ENCODE measurements around the gene BTN3A1.
"Not testable (repeated sequence)": the region's sequence is repeated elsewhere in the genome, so short reads cannot be mapped to it uniquely, and the experiment has no call there.

Gene BTN3A1

DNA sequence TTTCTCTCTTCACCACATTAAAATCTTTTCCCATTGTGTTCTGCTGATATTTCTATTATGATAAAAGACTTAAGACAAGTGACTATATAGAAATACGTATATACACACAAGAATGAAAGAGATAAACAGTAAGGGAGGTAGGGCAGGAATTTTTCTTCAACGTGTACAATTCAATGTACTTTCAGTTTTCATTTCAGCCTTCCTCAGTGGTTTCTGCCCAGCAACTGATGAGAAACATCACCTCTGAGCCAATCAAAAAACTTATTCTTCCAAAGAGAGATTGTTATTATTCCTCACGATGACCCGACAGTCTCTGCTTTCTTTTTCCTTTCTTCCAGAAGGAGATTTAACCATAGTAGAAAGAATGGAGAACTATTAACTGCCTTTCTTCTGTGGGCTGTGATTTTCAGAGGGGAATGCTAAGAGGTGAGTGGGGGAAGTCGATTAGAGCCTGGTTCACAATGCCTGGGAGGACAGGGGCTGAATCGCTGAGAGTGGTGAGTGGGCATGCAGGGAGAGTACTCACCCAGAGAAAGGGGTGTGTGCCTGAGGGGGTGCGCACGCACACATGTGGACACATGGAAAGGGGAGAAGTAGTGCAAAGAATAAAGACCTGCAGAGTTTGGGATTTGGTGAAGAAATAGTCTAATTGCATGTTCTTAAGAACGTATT is at the start of gene BTN3A1:
BTN3A1 (plus strand) TSS at position 289 of the 672 bp plus-strand sequence. CDS start 3,289 bp downstream, outside the sequence.
- peak; percentile 43 to 58 (median 49) for DNase-seq (ENCODE audit: low read depth in 2 of 3, low spot score in 1 of 3)

DNA sequence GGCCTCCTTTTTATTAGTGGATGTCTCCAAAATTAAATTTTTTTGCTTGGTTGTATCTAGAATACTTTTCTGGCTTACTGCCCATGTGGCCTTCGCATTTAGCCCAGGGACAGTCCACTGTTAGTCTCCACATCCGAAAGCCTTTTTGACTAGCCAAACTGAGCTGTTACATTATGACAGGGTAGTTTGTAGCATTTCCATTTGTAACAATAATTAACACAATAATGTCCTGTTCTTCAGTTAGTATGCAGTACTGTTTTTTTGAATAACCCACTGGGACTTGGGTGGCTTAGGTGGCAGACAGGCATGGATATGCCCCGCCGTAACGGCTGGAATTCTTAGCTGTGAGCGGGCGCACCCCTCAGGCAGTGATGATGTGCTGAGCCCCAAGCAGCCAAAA is 49.8 kb upstream of the BTN3A1 start:
- DNase-seq (ENCODE audit: low read depth in 2 of 3, low spot score in 1 of 3): no peak

DNA sequence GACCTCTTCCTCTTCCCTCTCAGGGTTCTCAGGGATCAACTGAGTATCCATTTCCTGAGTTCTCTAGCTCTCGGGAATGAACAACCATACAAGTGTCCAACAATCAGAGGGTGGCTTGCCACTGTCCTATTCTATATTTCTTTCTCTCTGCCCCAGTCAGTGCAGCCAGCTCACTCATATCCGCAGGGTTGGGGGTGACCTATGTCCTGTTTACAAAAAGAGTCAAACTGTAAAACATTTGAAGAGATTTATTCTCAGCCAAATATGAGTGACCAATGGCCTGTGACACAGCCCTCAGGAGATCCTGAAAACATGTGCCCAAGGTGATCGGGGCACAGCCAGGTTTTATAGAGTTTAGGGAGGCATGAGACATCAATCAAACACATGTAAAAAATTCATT is 47.9 kb upstream of the BTN3A1 start:
- DNase-seq (ENCODE audit: low read depth in 2 of 3, low spot score in 1 of 3): no peak

DNA sequence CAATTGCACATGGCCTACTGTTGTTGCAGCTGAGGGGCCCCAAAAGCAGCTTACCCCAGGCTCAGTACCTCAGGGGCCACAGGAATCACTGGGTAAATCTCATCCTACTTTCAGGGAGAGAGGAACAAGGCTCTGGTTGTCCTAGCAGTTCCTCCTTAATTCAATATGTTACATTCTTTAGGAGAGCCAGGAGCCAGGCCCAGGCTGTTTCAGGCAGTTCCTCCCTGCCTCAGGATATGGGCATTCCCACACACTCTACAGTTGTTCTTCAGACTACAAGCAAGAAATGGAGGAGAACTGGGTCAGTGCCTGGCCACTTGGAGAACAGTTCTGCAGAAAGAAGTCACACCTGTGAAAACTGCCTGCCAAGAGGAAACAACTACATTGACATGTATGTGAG is 46.7 kb upstream of the BTN3A1 start:
- DNase-seq (ENCODE audit: low read depth in 2 of 3, low spot score in 1 of 3): no peak

DNA sequence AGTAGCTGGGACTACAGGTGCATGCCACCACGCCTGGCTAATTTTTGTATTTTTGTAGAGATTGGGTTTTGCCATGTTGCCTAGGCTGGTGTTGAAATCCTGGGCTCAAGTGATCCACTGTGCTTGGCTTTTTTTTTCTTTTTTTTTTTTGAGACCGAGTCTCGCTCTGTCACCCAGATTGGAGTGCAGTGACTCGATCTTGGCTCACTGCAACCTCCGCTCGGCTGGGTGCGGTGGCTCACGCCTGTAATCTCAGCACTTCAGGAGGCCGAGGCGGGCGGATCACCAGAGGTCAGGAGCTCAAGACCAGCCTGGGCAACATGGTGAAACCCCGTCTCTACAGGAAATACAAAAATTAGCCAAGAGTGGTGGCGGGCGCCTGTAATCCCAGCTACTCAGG is 44.5 kb upstream of the BTN3A1 start:
- not testable (repeated sequence) for DNase-seq (ENCODE audit: low read depth in 2 of 3, low spot score in 1 of 3)

DNA sequence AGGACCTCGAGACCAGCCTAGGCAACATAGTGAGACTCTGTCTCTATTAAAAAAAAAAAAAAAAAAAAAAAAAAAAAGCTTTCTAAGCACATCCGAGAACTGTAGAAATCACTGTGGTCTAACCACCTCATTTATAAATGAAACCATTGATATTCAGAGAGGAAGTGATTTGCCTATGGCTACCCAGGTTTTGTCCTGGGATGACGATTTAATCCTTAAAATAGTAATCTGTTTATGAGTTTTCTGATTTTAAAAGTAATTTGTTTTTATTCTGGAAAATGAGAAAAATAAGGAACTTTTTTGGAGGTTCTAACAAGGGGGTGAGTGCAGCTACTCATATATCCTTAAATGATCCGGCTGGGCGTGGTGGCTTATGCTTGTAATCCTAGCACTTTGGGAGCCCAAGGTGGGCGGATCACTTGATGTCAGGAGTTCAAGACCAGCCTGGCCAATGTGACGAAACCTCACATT is 43.5 kb upstream of the BTN3A1 start:
- DNase-seq (ENCODE audit: low read depth in 2 of 3, low spot score in 1 of 3): no peak

DNA sequence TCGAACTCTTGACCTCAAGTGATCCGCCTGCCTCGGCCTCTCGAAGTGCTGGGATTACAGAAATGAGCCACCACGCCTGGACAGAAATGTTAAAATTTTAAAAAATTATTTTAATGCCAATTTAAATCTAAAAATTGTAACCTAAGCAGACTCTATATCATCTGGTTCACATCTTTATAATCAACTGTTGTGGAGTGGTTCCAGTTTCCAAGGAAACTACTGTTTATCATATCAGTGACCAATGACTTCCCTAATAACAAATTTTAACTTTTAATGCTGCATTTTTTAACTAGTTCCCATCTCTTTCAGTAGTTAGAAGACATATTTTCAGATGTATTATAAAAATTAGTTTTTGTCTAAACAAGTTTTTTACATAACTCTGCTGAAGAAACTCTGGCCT is 42.3 kb upstream of the BTN3A1 start:
- DNase-seq (ENCODE audit: low read depth in 2 of 3, low spot score in 1 of 3): no peak

DNA sequence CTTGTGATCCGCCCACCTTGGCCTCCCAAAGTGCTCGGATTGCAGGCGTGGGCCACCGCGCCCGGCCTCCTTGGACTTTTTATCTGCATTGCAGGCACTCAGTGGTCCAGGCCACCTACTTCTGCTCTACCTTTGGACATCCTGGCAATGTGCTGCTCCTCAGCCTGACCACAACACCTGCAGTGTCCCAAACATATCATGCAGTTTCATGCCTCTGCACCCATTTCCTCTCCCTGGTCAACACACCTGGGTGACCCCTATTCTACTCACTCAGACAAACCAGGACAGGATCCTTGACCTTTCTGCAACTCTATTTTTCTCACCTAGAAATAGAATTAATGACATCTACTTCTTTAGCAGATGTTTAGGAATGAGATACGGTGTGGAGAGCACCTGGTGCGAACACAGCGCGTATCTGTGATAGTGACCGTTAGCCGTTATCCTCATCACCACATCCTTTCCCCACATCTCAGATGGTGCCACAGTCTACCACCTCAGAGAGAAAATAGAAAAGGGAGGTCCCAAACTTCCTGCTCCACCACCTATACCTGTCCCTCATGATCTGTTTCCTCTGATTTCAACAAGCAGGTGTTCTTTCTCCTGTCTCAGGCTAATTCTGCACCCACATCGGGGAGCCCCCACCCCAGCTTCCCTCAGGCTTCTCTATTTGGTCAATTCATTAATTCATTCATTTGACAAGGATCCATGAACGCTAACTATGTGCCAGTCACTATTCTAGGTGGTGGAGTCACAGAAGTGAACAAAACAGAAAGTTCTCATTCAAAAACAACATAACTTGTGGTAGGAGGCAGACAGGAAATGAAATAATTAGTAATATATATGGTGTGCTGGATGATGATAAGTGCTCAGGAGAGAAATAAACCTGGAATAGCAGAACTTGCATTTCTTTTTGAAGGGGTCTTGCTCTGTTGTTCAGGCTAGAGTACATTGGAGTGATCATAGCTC is 41.3 kb upstream of the BTN3A1 start:
- DNase-seq (ENCODE audit: low read depth in 2 of 3, low spot score in 1 of 3): no peak

DNA sequence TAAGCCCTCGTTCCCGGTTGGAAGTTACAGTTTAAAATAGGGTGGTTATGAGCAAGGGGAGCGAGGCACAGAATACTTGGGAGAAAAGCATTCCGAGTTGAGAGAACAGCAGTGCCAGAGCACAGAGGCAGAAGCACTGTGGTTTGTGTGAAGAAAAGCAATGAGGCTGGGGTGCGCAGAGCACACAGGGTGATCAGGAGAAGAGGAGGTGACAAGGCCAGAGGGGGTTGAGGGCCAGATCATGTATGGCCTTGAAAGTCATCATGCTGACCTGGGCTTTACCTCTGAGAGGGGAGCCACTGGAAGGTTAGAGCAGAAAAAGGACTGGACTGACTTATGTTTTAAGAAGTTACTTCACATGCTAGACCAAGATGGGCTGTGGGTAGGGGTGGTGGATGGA is 40.5 kb upstream of the BTN3A1 start:
- DNase-seq (ENCODE audit: low read depth in 2 of 3, low spot score in 1 of 3): no peak

DNA sequence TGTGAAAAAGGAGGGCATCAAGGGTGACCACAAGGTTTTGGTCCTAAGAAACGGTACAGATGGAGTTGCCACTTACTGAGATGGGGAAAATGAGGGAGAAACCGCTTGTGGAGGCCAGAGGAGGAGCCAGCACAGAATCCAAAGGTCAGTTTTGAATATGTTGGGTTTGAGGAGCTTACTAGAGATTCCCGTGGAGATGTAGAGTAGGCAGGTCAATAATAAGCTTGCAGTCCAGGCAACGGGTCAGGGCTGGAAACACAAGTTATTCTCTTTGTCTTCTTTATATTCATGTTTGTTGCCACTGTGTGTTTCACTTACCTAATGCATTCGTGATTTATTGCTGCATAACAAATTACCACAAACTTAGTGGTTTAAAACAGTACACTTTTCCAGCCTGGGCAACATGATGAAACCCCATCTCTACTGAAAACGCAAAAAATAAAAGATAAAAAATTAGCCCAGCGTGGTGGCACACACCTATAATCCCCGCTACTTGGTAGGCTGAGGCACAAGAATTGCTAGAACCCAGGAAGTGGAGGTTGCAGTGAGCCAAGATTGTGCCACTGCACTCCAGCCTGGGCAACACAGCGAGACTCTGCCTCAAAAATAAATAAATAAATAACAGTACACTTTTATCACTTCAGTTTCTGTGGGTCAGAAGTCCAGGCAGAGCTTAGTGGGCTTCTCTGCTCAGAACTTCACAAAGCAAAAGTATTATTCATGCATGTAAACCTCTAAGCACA is 39.8 kb upstream of the BTN3A1 start:
- no peak for DNase-seq (ENCODE audit: low read depth in 2 of 3, low spot score in 1 of 3)

DNA sequence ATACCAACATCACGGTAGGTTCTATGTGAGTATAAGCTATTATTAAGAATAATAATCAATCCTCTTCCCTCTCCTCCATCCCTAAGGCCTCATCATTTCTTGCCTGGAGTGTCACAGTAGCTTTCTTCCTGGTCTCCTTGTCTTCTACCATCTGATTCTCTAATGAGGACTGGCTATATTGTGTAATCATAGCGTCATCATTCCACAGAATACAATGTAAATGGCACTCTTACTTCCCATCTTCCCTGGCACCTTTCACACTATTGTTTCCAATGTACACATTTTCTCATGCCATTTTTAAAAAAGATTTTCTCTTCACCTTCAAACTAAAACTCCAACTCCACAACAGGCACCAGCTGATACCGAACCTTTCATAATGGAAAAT is 39.2 kb upstream of the BTN3A1 start:
- no peak for DNase-seq (ENCODE audit: low read depth in 2 of 3, low spot score in 1 of 3)

DNA sequence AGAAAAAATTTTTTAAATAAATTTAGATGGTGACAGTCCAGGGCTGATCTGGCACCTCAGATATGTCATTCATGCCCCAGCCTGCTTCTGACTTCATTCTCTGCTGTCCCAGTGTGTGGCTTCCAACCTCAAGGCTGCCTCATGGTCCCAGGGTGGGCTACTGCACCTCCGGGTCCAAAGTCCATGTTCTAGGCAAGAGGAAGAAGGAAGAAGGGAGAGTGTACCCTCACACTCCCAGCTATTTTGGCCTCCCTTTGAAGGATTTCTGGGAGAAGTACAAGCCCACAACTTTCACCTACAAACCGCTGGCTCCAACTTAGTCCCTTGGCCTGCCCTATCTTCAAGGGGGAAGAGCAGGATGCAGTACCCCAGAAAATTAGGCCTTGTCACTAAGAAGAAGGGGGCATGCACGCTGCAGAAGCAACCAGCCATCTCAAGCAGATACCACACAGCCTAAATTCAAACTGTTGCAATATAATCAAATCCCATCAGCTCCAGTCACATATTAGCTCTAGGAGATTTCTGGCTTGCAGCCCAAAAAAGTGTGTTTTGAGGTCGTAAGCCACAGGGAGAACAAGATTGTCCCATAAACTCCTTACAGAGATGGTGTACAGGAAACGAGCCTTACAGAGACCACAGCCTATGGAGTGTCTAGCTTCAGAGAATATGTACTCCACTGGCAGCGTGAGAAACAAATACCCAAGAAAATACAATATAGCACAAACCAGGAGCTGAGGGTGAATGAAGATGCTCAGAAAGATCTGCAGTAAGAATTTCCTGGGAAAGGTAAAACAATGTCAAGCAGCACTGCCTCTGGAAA is 38.0 kb upstream of the BTN3A1 start:
- no peak for DNase-seq (ENCODE audit: low read depth in 2 of 3, low spot score in 1 of 3)

DNA sequence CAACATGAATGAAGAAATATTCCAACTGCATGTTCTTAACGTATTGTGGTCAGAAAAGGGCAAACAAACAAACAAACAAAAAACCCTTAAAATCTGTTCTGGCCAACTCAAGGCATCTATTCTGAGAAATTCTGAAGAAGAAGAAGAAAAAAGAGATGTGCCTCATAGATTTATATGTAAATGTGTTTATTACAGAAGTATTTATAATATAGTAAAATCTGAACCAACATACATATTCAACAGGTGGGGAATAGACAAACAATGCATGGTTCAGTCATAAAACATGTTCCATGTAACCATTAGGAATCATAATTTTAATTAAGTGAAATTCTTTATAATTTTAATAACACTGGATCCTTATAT is 36.5 kb upstream of the BTN3A1 start:
- DNase-seq (ENCODE audit: low read depth in 2 of 3, low spot score in 1 of 3): no peak

DNA sequence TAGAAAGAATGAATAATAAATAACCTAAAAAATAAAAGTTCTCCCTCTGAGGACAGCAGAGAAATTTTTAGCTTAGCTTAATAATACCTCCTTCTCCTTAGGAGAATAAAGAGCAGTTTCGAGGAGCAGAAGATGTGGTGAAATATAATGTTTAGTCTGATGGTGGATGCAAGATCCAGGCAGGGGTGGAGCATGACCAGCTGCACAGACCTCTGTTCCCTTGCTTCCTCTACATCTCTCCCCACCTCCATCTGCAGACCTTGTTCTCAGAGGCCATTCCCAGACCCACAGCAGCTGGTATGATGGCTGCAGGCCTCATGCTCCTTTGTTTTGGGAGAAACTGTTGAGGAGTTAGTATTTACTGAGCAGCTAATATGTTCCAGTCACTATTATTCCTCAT is 35.6 kb upstream of the BTN3A1 start:
- DNase-seq (ENCODE audit: low read depth in 2 of 3, low spot score in 1 of 3): no peak

DNA sequence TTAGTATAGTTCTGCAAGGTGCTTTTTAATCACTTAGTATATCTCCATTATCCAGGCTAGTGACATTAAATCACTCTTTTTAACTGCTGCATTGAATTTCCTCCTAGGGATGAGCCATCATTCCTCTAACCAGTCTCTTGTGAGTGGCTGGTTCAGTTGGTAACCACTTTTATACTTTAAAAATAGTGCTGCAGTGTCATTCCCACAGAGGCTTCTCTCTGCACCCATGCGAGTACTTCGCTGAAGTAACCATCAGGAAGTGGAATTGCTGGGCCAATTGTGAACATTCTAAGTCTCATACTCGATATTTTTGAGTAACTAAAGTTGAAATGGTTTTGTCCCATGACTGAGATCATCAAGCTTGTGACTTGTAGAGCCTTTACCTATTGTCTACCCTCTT is 35.0 kb upstream of the BTN3A1 start:
- no peak for DNase-seq (ENCODE audit: low read depth in 2 of 3, low spot score in 1 of 3)

DNA sequence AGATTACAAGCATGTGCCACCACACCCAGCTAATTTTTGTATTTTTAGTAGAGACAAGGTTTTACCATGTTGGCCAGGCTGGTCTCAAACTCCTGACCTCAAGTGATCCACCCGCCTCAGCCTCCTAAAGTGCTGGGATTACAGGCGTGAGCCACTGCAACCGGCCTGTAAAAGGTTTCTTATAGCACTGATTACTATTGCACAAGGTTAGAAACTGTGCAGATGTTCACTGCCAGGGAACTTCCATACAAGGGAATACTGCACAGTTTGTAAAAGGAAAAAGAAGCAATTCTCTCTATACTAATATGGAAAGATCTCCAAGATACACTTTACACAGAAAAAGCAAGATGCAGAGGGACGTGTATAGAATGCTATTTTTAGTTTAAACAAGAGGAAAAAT is 30.3 kb upstream of the BTN3A1 start:
- DNase-seq (ENCODE audit: low read depth in 2 of 3, low spot score in 1 of 3): not testable (repeated sequence)

DNA sequence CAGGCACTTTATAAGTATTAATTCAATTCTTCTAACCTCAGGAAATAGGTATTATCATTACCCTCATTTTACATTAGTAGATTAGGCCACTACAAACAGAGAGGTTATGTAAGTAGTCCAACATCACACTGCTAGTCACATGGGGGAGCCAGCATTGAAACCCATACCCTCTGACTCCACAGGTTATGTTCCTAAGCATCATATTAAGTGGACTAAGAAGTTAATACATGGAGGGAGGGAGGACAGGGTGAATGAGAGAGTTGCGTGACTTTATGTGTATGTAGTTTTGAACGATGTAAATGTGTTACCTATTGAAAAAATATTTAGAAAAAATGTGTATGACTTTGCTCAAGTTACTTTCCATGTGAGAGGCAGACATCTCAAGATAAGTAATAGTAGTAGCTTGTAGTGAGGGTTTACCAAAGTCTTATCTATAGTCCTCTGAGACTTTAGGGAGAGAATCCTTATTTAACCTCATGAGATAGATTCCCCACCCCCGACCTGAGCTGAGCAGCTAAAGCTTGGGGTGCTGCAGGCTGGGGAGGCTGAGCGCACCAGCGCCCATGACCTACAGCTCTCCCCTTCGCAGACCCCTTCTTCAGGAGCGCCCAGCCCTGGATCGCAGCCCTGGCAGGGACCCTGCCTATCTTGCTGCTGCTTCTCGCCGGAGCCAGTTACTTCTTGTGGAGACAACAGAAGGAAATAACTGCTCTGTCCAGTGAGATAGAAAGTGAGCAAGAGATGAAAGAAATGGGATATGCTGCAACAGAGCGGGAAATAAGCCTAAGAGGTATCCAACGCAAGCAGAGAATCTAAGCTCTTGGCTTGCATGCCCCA is 29.5 kb upstream of the BTN3A1 start:
- no peak for DNase-seq (ENCODE audit: low read depth in 2 of 3, low spot score in 1 of 3)

DNA sequence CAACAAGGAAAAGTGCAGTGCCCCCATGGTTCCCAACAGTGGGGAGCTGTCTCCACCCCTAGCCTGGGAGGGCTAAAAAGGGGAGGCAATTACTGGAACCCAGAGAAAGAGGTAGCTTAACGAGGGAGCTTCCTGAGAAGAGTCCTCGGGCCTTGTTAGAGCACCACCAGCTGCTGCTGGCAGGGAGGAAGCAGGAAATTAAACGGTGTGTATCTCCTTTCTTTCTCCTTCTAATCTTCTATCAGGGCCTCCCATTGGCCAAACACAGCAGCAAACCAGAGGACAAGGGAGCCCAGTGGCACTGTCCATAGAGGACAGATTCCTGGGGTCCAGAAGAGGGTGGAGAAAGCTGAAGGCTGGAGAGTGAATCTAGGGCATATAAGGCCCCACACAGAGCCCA is 26.8 kb upstream of the BTN3A1 start:
- no peak for DNase-seq (ENCODE audit: low read depth in 2 of 3, low spot score in 1 of 3)

DNA sequence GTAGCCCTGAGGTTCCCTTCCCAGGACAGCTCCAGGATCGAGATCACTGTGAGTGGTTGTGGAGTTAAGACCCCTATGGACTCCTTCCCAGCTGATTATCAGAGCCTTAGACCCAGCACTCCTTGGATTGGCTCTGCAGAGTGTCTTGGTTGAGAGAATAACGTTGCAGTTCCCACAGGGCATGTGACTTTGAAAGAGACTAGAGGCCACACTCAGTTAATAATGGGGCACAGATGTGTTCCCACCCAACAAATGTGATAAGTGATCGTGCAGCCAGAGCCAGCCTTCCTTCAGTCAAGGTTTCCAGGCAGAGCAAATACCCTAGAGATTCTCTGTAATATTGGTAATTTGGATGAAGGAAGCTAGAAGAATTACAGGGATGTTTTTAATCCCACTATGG is 24.4 kb upstream of the BTN3A1 start:
- DNase-seq (ENCODE audit: low read depth in 2 of 3, low spot score in 1 of 3): no peak

DNA sequence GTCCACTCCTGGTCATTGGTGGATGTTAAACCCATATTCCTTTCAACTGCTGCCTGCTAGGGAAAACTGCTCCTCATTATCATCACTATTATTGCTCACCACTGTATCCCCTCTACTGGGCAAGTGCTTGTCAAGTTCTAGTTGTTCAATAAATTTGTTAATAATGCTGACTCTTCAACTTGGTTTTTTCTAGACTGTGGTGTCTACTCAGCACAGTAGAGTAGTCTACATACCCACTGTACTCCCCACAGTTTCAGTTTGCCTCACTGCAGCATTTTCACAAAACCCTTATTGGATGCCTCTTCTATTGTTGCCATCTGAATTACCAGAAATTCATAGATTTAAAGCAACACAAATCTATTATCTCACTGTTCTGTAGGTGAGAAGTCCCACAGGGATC is 23.9 kb upstream of the BTN3A1 start:
- not testable (repeated sequence) for DNase-seq (ENCODE audit: low read depth in 2 of 3, low spot score in 1 of 3)
